GM18499 (cell line): Measurements from ENCODE around the gene MPP3.

Experiments used
- ATAC-seq: cut with Tn5 transposase; IDR thresholded peaks from one replicate; pipeline ENCODE4 v1.9.1; 2021; ENCODE audit warnings: moderate number of reproducible peaks; ENCODE audit not compliant: insufficient read depth, unreplicated experiment

Gene MPP3

GRCh38 chr17:43834106-43834505 is 1.2 kb upstream of the MPP3 start:
- no peak for ATAC-seq

- ATAC-seq, result no peak
Measured at GRCh38 chr17:43832168-43832975, 574 bp downstream of the MPP3 start.

GRCh38 chr17:43831633-43832032 is 1.3 kb downstream of the MPP3 start:
- ATAC-seq, result no peak

GRCh38 chr17:43830510-43831140 is 2.3 kb downstream of the MPP3 start:
- ATAC-seq, result no peak

GRCh38 chr17:43829738-43830137 is 3.2 kb downstream of the MPP3 start:
- no peak for ATAC-seq

GRCh38 chr17:43827596-43827995 is 5.3 kb downstream of the MPP3 start:
- ATAC-seq, result no peak

- ATAC-seq, result no peak
Measured at GRCh38 chr17:43826206-43826605, 6.7 kb downstream of the MPP3 start.

GRCh38 chr17:43825567-43825966 is 7.4 kb downstream of the MPP3 start:
- ATAC-seq, result no peak

GRCh38 chr17:43823350-43824084 is 9.4 kb downstream of the MPP3 start:
- ATAC-seq, result no peak

GRCh38 chr17:43822570-43823190 is 10.3 kb downstream of the MPP3 start:
- no peak for ATAC-seq

- ATAC-seq, result no peak
Measured at GRCh38 chr17:43820759-43821158, 12.2 kb downstream of the MPP3 start.

GRCh38 chr17:43818966-43819365 is 14.0 kb downstream of the MPP3 start:
- no peak for ATAC-seq

GRCh38 chr17:43817826-43818225 is 15.1 kb downstream of the MPP3 start:
- ATAC-seq, result no peak

- ATAC-seq, result no peak
Measured at GRCh38 chr17:43816336-43817320, 16.3 kb downstream of the MPP3 start.

GRCh38 chr17:43814714-43815113 is 18.2 kb downstream of the MPP3 start:
- ATAC-seq, result no peak

- no peak for ATAC-seq
Measured at GRCh38 chr17:43814026-43814425, 18.9 kb downstream of the MPP3 start.

- no peak for ATAC-seq
Measured at GRCh38 chr17:43813386-43813785, 19.6 kb downstream of the MPP3 start.

- no peak for ATAC-seq
Measured at GRCh38 chr17:43812396-43813265, 20.3 kb downstream of the MPP3 start.

- no peak for ATAC-seq
Measured at GRCh38 chr17:43810823-43811222, 22.1 kb downstream of the MPP3 start.
